ENCODE results near the gene PNP.

Gene PNP

DNA sequence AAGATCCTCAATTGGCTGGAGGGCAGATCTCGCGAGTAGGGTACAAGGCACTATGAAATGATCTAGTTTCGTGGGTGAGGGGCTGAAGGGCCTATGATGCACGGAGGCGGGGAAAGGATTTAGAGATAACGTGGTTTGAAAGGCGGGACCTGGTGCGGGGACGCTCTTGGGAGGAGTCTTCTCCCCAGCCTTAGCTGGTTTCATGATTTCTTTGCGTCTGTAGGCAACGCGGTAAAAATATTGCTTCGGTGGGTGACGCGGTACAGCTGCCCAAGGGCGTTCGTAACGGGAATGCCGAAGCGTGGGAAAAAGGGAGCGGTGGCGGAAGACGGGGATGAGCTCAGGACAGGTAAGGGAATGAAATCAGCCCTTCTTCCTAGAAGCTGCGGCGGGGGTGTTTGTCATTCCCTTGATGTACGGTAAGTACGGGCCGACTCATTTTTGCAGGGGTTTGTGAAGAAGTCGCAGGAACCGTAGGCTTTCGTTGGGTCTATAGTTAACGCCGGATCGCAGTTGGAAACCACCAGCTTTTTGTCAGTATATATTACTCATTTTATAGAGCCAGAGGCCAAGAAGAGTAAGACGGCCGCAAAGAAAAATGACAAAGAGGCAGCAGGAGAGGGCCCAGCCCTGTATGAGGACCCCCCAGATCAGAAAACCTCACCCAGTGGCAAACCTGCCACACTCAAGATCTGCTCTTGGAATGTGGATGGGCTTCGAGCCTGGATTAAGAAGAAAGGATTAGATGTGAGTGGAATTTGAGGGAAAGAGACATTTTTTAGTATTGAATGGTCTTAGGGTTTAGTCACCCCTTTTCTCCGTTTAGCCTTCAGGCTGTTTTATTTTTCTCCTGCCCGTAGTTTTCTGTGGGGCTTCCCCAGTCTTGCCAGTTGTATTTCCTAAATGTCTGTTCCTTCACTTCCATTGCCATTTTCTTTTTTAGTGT lies 13.6 kb upstream of the PNP start:
- no peak for DNase-seq (ENCODE audit: extremely low read depth, low read depth)
- peak overlapping the region; percentile 92 for H3K4me3 ChIP-seq (replicated peaks; ENCODE audit: low read depth, low read length)
- TF ChIP-seq CTCF (IDR thresholded peaks at IDR 0.05; ENCODE audit: low read depth, low read length, missing control alignments) = no peak

- no peak for TF ChIP-seq CTCF (IDR thresholded peaks at IDR 0.05; ENCODE audit: low read depth, low read length, missing control alignments)
- H3K4me3 ChIP-seq (replicated peaks; ENCODE audit: low read depth, low read length) = peak overlapping the region; percentile 92
- DNase-seq (ENCODE audit: extremely low read depth, low read depth) = no peak
Measured at GRCh38 chr14:20456971-20457370, 12.2 kb upstream of the PNP start.

- no peak for TF ChIP-seq CTCF (IDR thresholded peaks at IDR 0.05; ENCODE audit: low read depth, low read length, missing control alignments)
- H3K4me3 ChIP-seq (replicated peaks; ENCODE audit: low read depth, low read length) = no peak overlapping the region
- DNase-seq (ENCODE audit: extremely low read depth, low read depth) = no peak
Measured at GRCh38 chr14:20458031-20458789, 11.0 kb upstream of the PNP start.

DNA sequence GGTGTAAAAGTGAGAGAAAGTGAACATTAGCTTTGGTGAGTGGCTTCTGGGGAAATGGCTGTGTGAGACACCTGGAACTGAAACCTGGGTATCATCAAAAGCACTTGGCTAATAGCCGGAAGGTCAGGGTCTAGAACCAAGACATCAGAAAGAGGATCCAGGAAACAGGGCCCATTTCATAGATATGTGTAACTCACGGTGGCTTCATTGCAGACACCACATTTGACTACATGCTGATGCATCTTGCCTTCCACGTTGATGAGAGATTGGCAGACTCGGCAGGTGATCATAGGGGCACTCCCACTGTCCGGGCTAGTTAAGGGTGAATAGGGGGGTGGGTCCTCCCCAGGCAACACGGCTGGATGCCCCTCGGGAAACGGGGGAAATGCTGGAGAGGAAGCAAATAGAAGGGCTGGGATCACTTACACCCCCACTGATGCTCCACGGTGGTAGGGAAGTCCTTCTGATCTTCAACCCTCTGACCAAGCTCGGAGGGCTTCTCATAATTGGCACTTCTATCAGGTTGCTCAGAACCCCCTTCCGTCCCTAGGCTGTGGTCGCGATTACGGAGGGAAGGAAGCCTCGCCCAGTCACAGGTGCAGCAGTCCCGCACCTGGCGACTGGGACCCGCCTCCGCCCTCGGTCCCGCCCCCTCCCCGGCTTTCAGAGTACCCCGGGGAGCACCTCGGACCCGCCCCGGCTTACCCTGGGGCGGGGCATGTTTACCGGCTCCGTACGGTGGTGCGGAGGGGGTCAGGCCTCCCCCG lies 8.6 kb upstream of the PNP start:
- DNase-seq (ENCODE audit: extremely low read depth, low read depth) = no peak
- peak overlapping the region; percentile 83 for H3K4me3 ChIP-seq (replicated peaks; ENCODE audit: low read depth, low read length)
- TF ChIP-seq CTCF (IDR thresholded peaks at IDR 0.05; ENCODE audit: low read depth, low read length, missing control alignments) = no peak

- peak; percentile 100 for DNase-seq (ENCODE audit: extremely low read depth, low read depth)
Measured at GRCh38 chr14:20461225-20462141, 7.7 kb upstream of the PNP start, which contains the start of gene PIP4P1. Gene PIP4P1 (minus strand): TSS chr14:20461434. CDS start chr14:20461325, 109 bp downstream.

More at GRCh38 chr14:20461225-20462141, 7.7 kb upstream of the PNP start, which contains the start of gene PIP4P1:
- H3K4me3 ChIP-seq (replicated peaks; ENCODE audit: low read depth, low read length) = peak within 1 kb of the TSS; percentile 83
- TF ChIP-seq CTCF (IDR thresholded peaks at IDR 0.05; ENCODE audit: low read depth, low read length, missing control alignments) = no peak

Measured in HFF-Myc (cell line).